HCT116 (cell line): Measurements from ENCODE around the gene IGSF9. TPM values are rescaled to one million over a fixed set of nuclear protein-coding genes. Genes with fewer than 3 reads are reported as not detected.

ENCODE experiments used
- ATAC-seq: fragments of 200-7000 bp; cut with Tn5 transposase; 2 replicates; pipeline ENCODE4 v1.9.1; 2020; ENCODE audit warnings: mild to moderate bottlenecking, moderate library complexity
- BruUV-seq: library from RNA; stranded (reverse); fragments of 400-500 nt; replicated peaks from 2 replicates; lab custom pipeline; 2021; lab: Mats Ljungman, UMichigan
- CTCF ChIA-PET: fragments of 300-600 bp; sonication (Branson Sonifier 250); formaldehyde crosslinking; loops from one replicate; lab custom pipeline; 2021; ENCODE audit warnings: antibody characterized with exemption; lab: Charles Lee
- POLR2A ChIA-PET: fragments of 300-600, 350-600 bp; sonication (Branson Sonifier 250); formaldehyde crosslinking; loops from one replicate; lab custom pipeline; 2021; ENCODE audit warnings: antibody characterized with exemption; lab: Charles Lee
- RAD21 ChIA-PET, 2 experiments: fragments of 300-600 bp; sonication (Branson Sonifier 250); formaldehyde crosslinking; loops; one replicate each; lab custom pipeline; 2023; ENCODE audit warnings: low total read pairs in 2 of 2; ENCODE audit not compliant: uncharacterized antibody in 2 of 2, unreplicated experiment in 2 of 2, low non-redundant PET in 1 of 2; lab: Charles Lee
- DNase-seq: peaks from one replicate; pipeline ENCODE4 v3.0.0-alpha.2; 2010; ENCODE audit warnings: low read depth, low spot score
- H2AFZ ChIP-seq: fragments of 200-600 bp; shearing (Covaris generic), sonication (generic); 2 replicates; pipeline ENCODE4 v1.6.1; 2017; ENCODE audit warnings: low read depth, mixed run types, mixed read lengths, antibody characterized with exemption, low read length; ENCODE audit not compliant: poor library complexity, severe bottlenecking
- H3K27ac ChIP-seq: 2 replicates; pipeline ENCODE4 v1.5.1; 2012; ENCODE audit warnings: low read depth, low read length
- H3K27me3 ChIP-seq: fragments of 200-600 bp; sonication (generic); 2 replicates; pipeline ENCODE4 v1.6.1; 2016; ENCODE audit warnings: mixed run types, low read length, mixed read lengths; ENCODE audit not compliant: insufficient read depth
- H3K36me3 ChIP-seq, 2 experiments: fragments of 200-500 bp in 1 of 2; fragments of 200-600 bp in 1 of 2; sonication (Bioruptor generic) in 1 of 2; sonication (generic) in 1 of 2; 2 replicates each; pipeline versions ENCODE4 v1.5.1 to v1.6.1; 2014 to 2016; ENCODE audit warnings: low read length in 2 of 2, inconsistent platforms in 1 of 2, mixed read lengths in 1 of 2, mixed run types in 1 of 2; ENCODE audit not compliant: insufficient read depth in 2 of 2, control insufficient read depth in 1 of 2
- H3K4me1 ChIP-seq, 2 experiments: fragments of 200-600 bp in 1 of 2; sonication (generic) in 1 of 2; 2 replicates each; pipeline versions ENCODE4 v1.5.1 to v1.6.1; 2012 to 2017; ENCODE audit warnings: low read length in 2 of 2, inconsistent platforms in 1 of 2, mild to moderate bottlenecking in 1 of 2, mixed read lengths in 1 of 2, mixed run types in 1 of 2, moderate library complexity in 1 of 2; ENCODE audit not compliant: insufficient read depth in 2 of 2, control insufficient read depth in 1 of 2
- H3K4me2 ChIP-seq: fragments of 200-600 bp; sonication (generic); 2 replicates; pipeline ENCODE4 v1.6.1; 2017; ENCODE audit warnings: mixed run types, low read length, mixed read lengths
- H3K4me3 ChIP-seq, 2 experiments: fragments of 200-600 bp in 1 of 2; sonication (generic) in 1 of 2; replicated peaks in 1 of 2; 2 replicates each; pipeline ENCODE4 v1.5.1; 2011 to 2016; ENCODE audit warnings: low read length in 2 of 2, control low read depth in 1 of 2, low read depth in 1 of 2, mild to moderate bottlenecking in 1 of 2, mixed read lengths in 1 of 2, mixed run types in 1 of 2
- H3K79me2 ChIP-seq: fragments of 200-600 bp; sonication (generic); 2 replicates; pipeline ENCODE4 v1.6.1; 2017; ENCODE audit warnings: mild to moderate bottlenecking, mixed run types, low read length, moderate library complexity, mixed read lengths; ENCODE audit not compliant: insufficient read depth
- H3K9ac ChIP-seq: fragments of 200-600 bp; sonication (generic); 2 replicates; pipeline ENCODE4 v1.6.1; 2016; ENCODE audit warnings: low read length, mixed read lengths
- H3K9me2 ChIP-seq: fragments of 200-600 bp; sonication (generic), shearing (Covaris generic); 2 replicates; pipeline ENCODE4 v1.6.1; 2017; ENCODE audit warnings: mixed run types, mild to moderate bottlenecking, moderate library complexity; ENCODE audit not compliant: insufficient read depth
- H3K9me3 ChIP-seq, 2 experiments: fragments of 200-500 bp in 1 of 2; fragments of 200-600 bp in 1 of 2; sonication (Bioruptor generic) in 1 of 2; sonication (generic) in 1 of 2; 2 replicates each; pipeline ENCODE4 v1.6.1; 2014 to 2017; ENCODE audit warnings: low read length in 2 of 2, mixed read lengths in 2 of 2, inconsistent platforms in 1 of 2, low read depth in 1 of 2, mild to moderate bottlenecking in 1 of 2, mixed run types in 1 of 2, moderate library complexity in 1 of 2; ENCODE audit not compliant: control insufficient read depth in 1 of 2, insufficient read depth in 1 of 2
- H4K20me1 ChIP-seq: fragments of 200-600 bp; sonication (generic), shearing (Covaris generic); 2 replicates; pipeline ENCODE4 v1.6.1; 2017; ENCODE audit warnings: mixed run types, mild to moderate bottlenecking, moderate library complexity; ENCODE audit not compliant: insufficient read depth
- ELF1 ChIP-seq: IDR thresholded peaks from 2 replicates; pipeline ENCODE4 v1.6.1; 2012; ENCODE audit warnings: low read depth, borderline replicate concordance
- EZH2 ChIP-seq: fragments of 200-600 bp; sonication (generic); IDR thresholded peaks from 2 replicates; pipeline ENCODE4 v1.6.1; 2017; ENCODE audit warnings: antibody characterized with exemption, mixed run types
- EZH2phosphoT487 ChIP-seq: fragments of 200-600 bp; IDR thresholded peaks from 2 replicates; pipeline ENCODE4 v1.6.1; 2018; ENCODE audit warnings: antibody characterized with exemption, borderline replicate concordance
- FOSL1 ChIP-seq: IDR thresholded peaks from 2 replicates; pipeline ENCODE4 v1.6.1; 2012; ENCODE audit warnings: low read depth
- RAD21 ChIP-seq: IDR thresholded peaks from 2 replicates; pipeline ENCODE4 v1.6.1; 2012; ENCODE audit warnings: low read depth, mild to moderate bottlenecking
- REST ChIP-seq: IDR thresholded peaks from 2 replicates; pipeline ENCODE4 v1.6.1; 2012; ENCODE audit warnings: low read depth
- SIN3A ChIP-seq: IDR thresholded peaks from 2 replicates; pipeline ENCODE4 v1.6.1; 2012; ENCODE audit warnings: low read depth
- SP1 ChIP-seq: IDR thresholded peaks from 2 replicates; pipeline ENCODE4 v1.6.1; 2012; ENCODE audit warnings: low read depth
- SRF ChIP-seq: IDR thresholded peaks from 2 replicates; pipeline ENCODE4 v1.6.1; 2012; ENCODE audit warnings: low read depth
- TCF7L2 ChIP-seq: IDR thresholded peaks from 2 replicates; pipeline ENCODE4 v1.7.0; 2011; ENCODE audit warnings: borderline replicate concordance, inconsistent platforms; ENCODE audit not compliant: insufficient read depth, insufficient read length; ENCODE audit errors: extremely low read depth
- YY1 ChIP-seq: IDR thresholded peaks from 2 replicates; pipeline ENCODE4 v1.6.1; 2011; ENCODE audit warnings: low read length, low read depth, moderate library complexity, mild to moderate bottlenecking; ENCODE audit not compliant: insufficient replicate concordance; ENCODE audit errors: extremely low read depth
- ZFX ChIP-seq: fragments of 450-650 bp; IDR thresholded peaks from 2 replicates; pipeline ENCODE4 v1.6.1; 2017
- intact Hi-C: fragments of 100-400 bp; cut with micrococcal nuclease; formaldehyde crosslinking; loops from 2 replicates; pipeline ENCODE4 v1.10.0; 2022
- total RNA-seq: library from RNA; stranded (reverse); gene quantifications from one replicate; pipeline ENCODE4 v1.2.1, GENCODE V29; 2021; ENCODE audit not compliant: unreplicated experiment

IGSF9 gene
- total RNA-seq, 1 experiment from 2014 or later = 10.3 TPM

DNA sequence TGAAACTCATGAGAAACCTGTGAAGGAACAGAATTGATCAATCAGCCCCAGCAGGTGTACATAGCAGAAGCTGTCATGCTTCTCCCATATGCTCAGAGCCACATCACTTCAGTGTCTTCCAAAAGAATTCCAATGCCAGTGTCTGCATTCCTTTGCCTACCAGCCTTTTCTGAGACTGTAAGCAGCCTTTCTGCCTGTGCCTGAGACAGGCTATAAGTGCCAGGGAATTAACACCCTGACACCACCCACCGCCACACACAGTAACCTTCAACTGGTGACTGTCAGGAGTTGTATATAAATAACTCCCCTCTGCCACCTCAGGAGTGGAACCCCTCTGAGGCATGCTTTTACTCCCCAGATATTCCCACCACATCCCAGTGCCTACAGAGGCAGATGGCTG is 46.7 kb upstream of the IGSF9 start:
- Histone ChIP-seq H3K79me2 (no peaks in the 10 kb centered on the region), H3K4me1 (peaks cover 0 to 13% of the 10 kb centered on the region in 2 experiments; a peak in 2 of 4 replicates), H4K20me1 (no peaks in the 10 kb centered on the region), H3K9ac (no peak overlapping the region), H3K4me2 (no peak overlapping the region), H3K27ac (no peak overlapping the region), H3K9me2 (no peaks in the 10 kb centered on the region), H3K9me3 (no peaks in the 10 kb centered on the region), H3K36me3 (no peaks in the 10 kb centered on the region), H2AFZ (no peak overlapping the region), H3K27me3 (no peaks in the 10 kb centered on the region), H3K4me3 (no peak overlapping the region)
- CTCF ChIA-PET = interaction anchor here (1.5 kb wide), 1 partner anchor 15 kb away, joined by 9 read pairs; no protein-coding TSS in a partner anchor
- POLR2A ChIA-PET = no interaction called here
- intact Hi-C loops = no loop called here
- TF ChIP-seq SIN3A = no peak
- no peak for TF ChIP-seq EZH2
- TF ChIP-seq SP1 = no peak
- no peak for TF ChIP-seq EZH2phosphoT487
- TF ChIP-seq REST = no peak
- no peak for TF ChIP-seq RAD21
- TF ChIP-seq TCF7L2 = no peak
- TF ChIP-seq ZFX = no peak
- no peak for TF ChIP-seq SRF
- TF ChIP-seq FOSL1 = no peak
- no peak for TF ChIP-seq YY1
- no peak for TF ChIP-seq ELF1
- ATAC-seq (no peak), DNase-seq (no peak)
- BruUV-seq = no TSS peak
- RAD21 ChIA-PET = no interaction called here
